ENCODE results near the gene CHCHD6. TPM values are rescaled to one million over a fixed set of nuclear protein-coding genes. Genes with fewer than 3 reads are reported as not detected.

The CHCHD6 gene
- total and polyA plus RNA-seq, 2 of the 4 experiments (the other 2 are of a cell fraction): 18.8 to 28.9 TPM

- H4K20me1 ChIP-seq (ENCODE audit: insufficient read depth, low read length): no peaks in the 10 kb centered on the region
- 67% methylated on average over 1 of the region's 2 CpGs; no CpG with 5 or more reads in 1 of the 2 experiments for WGBS, 2 experiments (ENCODE audit: extremely low coverage in 2 of 2, insufficient read length in 1 of 2)
- no peaks in the 10 kb centered on the region for H3K27me3 ChIP-seq (ENCODE audit: control insufficient read depth, insufficient read depth, low read length)
- H4K8ac ChIP-seq (ENCODE audit: low read depth in 2 of 2, low read length in 2 of 2): no peak overlapping the region
- no peak overlapping the region for H2BK120ac ChIP-seq (ENCODE audit: low read depth, low read length)
- intact Hi-C loops (cut with micrococcal nuclease) (no loop called here), in situ Hi-C loops (cut with MboI; ENCODE audit: low sequenced_read_pairs) (no loop called here), dilution Hi-C loops (cut with HindIII; ENCODE audit: low sequenced_read_pairs, unreplicated experiment) (no loop called here)
- H3K27ac ChIP-seq (ENCODE audit: insufficient read depth, low read length): no peak overlapping the region
- TF ChIP-seq POLR2A (IDR thresholded peaks at IDR 0.05; ENCODE audit: low read depth, low read length) (no peak), ELK1 (IDR thresholded peaks at IDR 0.05; ENCODE audit: borderline replicate concordance, low read depth, low read length) (no peak), USF2 (IDR thresholded peaks at IDR 0.05; ENCODE audit: low read depth, low read length) (no peak), SMC3 (IDR thresholded peaks at IDR 0.05; ENCODE audit: low read depth, low read length) (no peak), NFE2L2 (IDR thresholded peaks at IDR 0.05; ENCODE audit: low read depth, low read length) (no peak)
- H4K5ac ChIP-seq (ENCODE audit: low read depth, low read length): no peak overlapping the region
- no peak overlapping the region for H3K9ac ChIP-seq (ENCODE audit: low read depth, low read length)
- H3K9me1 ChIP-seq (ENCODE audit: insufficient read depth, low read length): peaks cover 29% of the 10 kb centered on the region
- H3K4me1 ChIP-seq (ENCODE audit: control insufficient read depth, insufficient read depth, low read length): peaks cover 16% of the 10 kb centered on the region
- H3K4me2 ChIP-seq (ENCODE audit: low read depth, low read length): no peak overlapping the region
- H3K36me3 ChIP-seq (ENCODE audit: control insufficient read depth, insufficient read depth, low read length): no peaks in the 10 kb centered on the region
- no peak overlapping the region for H3K4me3 ChIP-seq (ENCODE audit: insufficient read depth, low read depth, low read length)
- BruUV-seq (replicated peaks): no TSS peak
- CTCF ChIA-PET: interaction anchor here (1.4 to 2.8 kb wide), 2 partner anchors 180 to 185 kb away, joined by 3 to 8 read pairs; no protein-coding TSS in a partner anchor
- no peak overlapping the region for H3K56ac ChIP-seq (ENCODE audit: extremely low read depth, insufficient read depth, low read length)
- H3K79me1 ChIP-seq (ENCODE audit: low read depth in 1 of 2, low read length in 2 of 2): 0 out of 4 replicates have a peak, but pooled peaks cover 0 to 6% of the 10 kb centered on the region in 2 experiments
- H3K18ac ChIP-seq (ENCODE audit: low read depth, low read length): no peak overlapping the region
- no peak overlapping the region for H2BK20ac ChIP-seq (ENCODE audit: low read depth, low read length)
- H2BK15ac ChIP-seq (ENCODE audit: low read depth, low read length): no peak overlapping the region; the same call in 2 of the 3 replicates
- POLR2A ChIA-PET (ENCODE audit: unreplicated experiment): no interaction called here
- H3K9me3 ChIP-seq (ENCODE audit: control insufficient read depth, insufficient read depth, low read length): no peaks in the 10 kb centered on the region
- H3K23ac ChIP-seq (ENCODE audit: low read depth, low read length): no peak overlapping the region
- H2AFZ ChIP-seq (replicated peaks; ENCODE audit: low read length, poor library complexity): no peak overlapping the region
- no peak for ATAC-seq (ENCODE audit: low read depth)
- no peak overlapping the region for H3K14ac ChIP-seq (replicated peaks; ENCODE audit: low read depth, low read length)
- DNase-seq: peak; percentile 56
- H2AK9ac ChIP-seq (replicated peaks; ENCODE audit: low read depth, low read length, poor library complexity): no peak overlapping the region
- no peak overlapping the region; the same call in 1 of the 2 replicates for H2AK5ac ChIP-seq (ENCODE audit: low read depth, low read length)
- H3K4ac ChIP-seq (ENCODE audit: low read depth, low read length): 0 out of 2 replicates have a peak overlapping the region, but pooled peaks have one; percentile 1
- no peak overlapping the region for H2BK5ac ChIP-seq (ENCODE audit: low read depth, low read length, poor library complexity, severe bottlenecking)
- H4K91ac ChIP-seq (ENCODE audit: insufficient read depth, low read depth, low read length): no peak overlapping the region
Observed at GRCh38 chr3:126937533-126937932, 233.5 kb downstream of the CHCHD6 start.

Data from IMR-90 (cell line).